Neuron (in vitro differentiated cells): ENCODE data around the gene CACNB4.

Experiments
- H2AFZ ChIP-seq: one replicate; pipeline ENCODE4 v1.6.1; 2013; ENCODE audit warnings: low read depth, mild to moderate bottlenecking, inconsistent platforms, low read length, moderate library complexity
- H3K27me3 ChIP-seq: one replicate; pipeline ENCODE4 v1.6.1; 2013; ENCODE audit warnings: low read length; ENCODE audit not compliant: insufficient read depth
- H3K36me3 ChIP-seq: one replicate; pipeline ENCODE4 v1.6.1; 2013; ENCODE audit warnings: low read length; ENCODE audit not compliant: insufficient read depth
- H3K4me1 ChIP-seq: one replicate; pipeline ENCODE4 v1.6.1; 2013; ENCODE audit warnings: low read length; ENCODE audit not compliant: insufficient read depth
- H3K4me3 ChIP-seq: 2 replicates; pipeline ENCODE4 v1.5.1; 2013; ENCODE audit warnings: mild to moderate bottlenecking, low read length, moderate library complexity
- H3K9me3 ChIP-seq: one replicate; pipeline ENCODE4 v1.6.1; 2013; ENCODE audit warnings: low read length

CACNB4 gene

DNA sequence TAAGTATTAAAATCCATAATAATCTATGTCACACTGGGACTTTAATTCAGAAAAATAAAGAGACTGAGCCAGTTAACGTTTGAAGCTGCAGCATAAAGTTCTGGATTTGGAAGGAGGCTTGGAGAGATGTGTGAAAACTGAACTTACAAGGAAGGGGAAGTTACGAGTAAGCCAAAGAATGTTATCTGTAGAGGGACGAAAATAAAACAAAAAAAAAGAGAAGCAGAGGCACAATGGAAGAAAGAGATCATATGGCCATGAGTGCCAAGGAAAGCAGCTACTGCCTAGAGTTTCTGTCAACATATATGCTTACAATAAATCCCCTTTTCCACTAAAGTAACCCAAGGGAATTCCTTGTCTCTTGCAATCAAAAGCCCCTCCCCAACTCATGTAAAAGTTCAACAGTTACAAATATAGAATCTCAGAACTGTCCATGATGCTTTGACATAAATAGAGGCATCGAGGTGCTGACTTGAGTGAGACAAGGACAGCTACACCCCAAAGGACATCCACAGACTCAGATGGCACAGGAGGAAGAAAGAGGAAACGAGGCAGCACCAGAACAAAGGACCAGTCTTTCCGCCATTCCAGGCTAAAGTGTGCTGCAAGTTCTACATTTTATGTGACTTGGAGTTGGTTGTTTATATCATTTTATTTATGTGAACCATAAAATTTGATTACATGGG, 254.5 kb downstream of the CACNB4 start:
- H3K9me3 ChIP-seq: no peaks in the 10 kb centered on the region
- no peak overlapping the region for H2AFZ ChIP-seq
- H3K36me3 ChIP-seq: peaks cover 17% of the 10 kb centered on the region
- H3K27me3 ChIP-seq: no peaks in the 10 kb centered on the region
- H3K4me3 ChIP-seq: no peak overlapping the region
- H3K4me1 ChIP-seq: no peaks in the 10 kb centered on the region

DNA sequence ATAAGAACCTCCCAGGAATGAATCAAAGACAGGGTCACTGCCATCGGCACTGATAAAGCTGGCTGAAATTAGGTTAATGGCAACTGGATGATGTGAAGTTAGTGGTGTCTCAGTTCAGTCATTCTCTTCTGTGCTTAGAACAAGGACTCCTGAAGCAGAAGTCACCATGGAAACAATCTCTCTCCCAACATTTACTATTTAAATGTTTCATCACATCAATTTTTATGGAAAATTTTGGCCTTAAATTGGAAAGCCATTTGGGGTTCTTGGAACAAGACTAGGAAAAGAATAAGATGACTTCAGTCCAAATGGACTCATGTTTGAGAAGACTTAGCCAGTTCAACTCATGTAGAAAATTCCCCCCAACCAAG, 255.2 kb downstream of the CACNB4 start:
- no peaks in the 10 kb centered on the region for H3K9me3 ChIP-seq
- no peak overlapping the region for H2AFZ ChIP-seq
- no peak overlapping the region for H3K4me3 ChIP-seq
- no peaks in the 10 kb centered on the region for H3K27me3 ChIP-seq
- peaks cover 24% of the 10 kb centered on the region for H3K36me3 ChIP-seq
- H3K4me1 ChIP-seq: no peaks in the 10 kb centered on the region

DNA sequence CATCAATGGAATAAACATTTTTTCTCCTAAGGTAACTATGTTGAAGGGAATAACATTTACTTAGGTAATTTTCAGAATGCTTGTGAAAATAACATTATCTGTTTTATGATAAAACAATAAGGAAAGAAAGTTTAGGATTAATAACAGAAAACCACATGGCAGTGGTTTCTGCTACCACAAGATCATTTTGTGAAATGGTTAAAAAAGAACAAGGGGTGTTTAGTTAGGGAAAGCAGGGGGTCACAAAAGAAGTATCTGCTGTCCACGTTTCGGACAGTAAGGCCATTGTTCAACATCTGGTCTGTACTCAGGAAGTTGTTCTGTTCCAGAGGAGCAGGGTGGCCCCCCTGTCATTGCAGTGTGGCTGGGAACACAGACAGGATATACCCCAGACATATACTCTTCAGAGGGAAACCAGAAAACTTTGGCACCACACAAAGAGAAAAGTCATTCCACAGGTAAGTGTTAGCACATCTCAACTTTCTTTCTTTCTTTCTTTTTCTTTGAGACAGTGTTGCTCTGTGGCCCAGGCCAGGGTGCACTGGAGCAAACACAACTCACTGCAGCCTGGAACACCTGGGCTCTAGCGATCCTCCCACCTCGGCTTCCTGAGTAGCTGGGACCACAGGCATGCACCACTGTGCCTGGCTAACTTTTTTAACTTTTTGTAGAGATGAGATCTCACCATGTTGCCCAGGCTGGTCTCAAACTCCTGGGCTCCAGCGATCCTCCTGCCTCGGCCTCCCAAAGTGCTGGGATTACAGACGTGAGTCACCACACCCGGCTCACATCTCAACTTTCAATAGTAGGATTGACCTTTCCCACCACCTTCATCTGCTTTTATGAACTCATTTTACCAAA, 255.8 kb downstream of the CACNB4 start:
- no peaks in the 10 kb centered on the region for H3K27me3 ChIP-seq
- peaks cover 26% of the 10 kb centered on the region for H3K36me3 ChIP-seq
- H3K9me3 ChIP-seq: no peaks in the 10 kb centered on the region
- no peak overlapping the region for H2AFZ ChIP-seq
- H3K4me1 ChIP-seq: no peaks in the 10 kb centered on the region
- no peak overlapping the region for H3K4me3 ChIP-seq

DNA sequence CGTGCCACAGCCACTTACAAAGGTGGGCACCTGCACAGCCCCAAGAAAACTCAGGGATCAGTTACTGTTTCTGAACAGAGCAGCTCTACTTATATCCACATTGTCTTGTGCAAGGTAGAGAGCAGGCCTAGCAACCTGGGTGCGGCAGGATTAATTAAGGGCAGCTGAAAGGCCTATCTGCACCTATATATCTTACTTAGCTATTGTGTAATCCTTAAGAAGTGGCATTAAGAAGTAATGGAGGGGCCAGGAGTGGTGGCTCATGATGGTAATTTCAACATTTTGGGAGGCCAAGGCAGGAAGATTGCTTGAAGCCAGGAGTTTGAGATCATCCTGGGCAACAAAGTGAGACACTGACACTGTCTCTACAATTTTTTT, 257.8 kb downstream of the CACNB4 start:
- Histone ChIP-seq H3K36me3 (peaks cover 29% of the 10 kb centered on the region), H3K9me3 (no peaks in the 10 kb centered on the region), H2AFZ (no peak overlapping the region)

DNA sequence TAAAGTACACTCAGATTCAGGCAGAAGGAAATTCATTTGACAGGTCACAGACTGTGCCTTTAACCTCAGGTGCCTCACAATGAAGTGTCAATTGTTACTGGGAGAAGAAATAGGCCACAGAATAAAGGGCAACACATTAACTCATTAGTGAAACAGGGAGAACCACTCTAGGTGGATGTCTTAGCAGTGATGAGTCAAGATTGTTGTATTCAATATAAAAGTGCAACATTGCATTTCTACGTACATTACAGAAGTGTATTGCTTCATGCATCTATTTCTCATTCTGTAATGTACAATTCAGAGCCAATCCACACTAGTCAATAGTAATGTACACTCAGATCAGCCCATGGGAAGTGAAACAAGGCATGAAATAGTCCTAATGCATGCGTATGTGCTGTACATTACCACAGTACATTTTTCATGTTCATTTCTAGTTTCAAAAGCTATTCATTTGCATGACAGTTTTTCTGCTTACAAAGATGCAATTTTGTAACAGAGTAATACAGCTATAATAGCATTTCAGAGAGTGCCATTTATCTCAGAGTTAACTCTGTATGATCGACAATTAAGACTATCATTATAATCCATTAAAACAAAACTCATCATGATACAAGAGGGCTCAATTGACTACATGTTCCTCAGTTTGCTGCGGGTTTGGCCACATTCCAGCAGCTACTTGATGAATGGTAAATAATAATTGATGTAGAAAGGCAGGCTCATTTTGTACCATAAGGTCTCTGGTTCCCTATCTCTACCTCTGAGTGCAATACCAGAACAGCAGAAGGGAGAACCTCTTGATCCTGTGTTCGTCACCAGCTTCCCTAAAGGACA, 258.4 kb downstream of the CACNB4 start:
- H2AFZ ChIP-seq: no peak overlapping the region
- H3K36me3 ChIP-seq: peaks cover 29% of the 10 kb centered on the region
- H3K4me1 ChIP-seq: no peaks in the 10 kb centered on the region
- H3K27me3 ChIP-seq: no peaks in the 10 kb centered on the region
- no peak overlapping the region for H3K4me3 ChIP-seq
- no peaks in the 10 kb centered on the region for H3K9me3 ChIP-seq

More for the DNA sequence above, 257.8 kb downstream of the CACNB4 start:
- no peaks in the 10 kb centered on the region for H3K4me1 ChIP-seq
- no peaks in the 10 kb centered on the region for H3K27me3 ChIP-seq
- no peak overlapping the region for H3K4me3 ChIP-seq

DNA sequence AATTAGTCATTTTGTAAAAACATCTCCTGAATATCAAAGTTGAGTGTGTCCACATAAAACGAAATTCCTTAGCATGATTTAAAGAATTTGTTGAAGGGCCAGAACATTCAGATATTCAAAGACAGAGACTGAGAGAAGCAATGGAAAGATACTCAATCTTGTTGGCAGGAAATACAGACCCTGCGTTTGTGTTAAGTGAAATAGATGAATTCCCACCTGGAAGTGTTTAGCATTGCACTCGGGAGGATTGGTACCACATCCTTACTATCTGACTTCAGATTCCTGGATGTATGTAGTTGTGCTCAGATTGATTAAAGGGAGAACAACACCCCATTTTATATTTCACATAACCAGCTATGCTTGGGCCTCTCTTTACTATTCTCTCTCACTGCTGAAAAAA, 260.9 kb downstream of the CACNB4 start:
- Histone ChIP-seq H3K9me3 (no peaks in the 10 kb centered on the region), H3K36me3 (peaks cover 29% of the 10 kb centered on the region), H3K4me1 (no peaks in the 10 kb centered on the region), H2AFZ (no peak overlapping the region), H3K4me3 (no peak overlapping the region), H3K27me3 (no peaks in the 10 kb centered on the region)

DNA sequence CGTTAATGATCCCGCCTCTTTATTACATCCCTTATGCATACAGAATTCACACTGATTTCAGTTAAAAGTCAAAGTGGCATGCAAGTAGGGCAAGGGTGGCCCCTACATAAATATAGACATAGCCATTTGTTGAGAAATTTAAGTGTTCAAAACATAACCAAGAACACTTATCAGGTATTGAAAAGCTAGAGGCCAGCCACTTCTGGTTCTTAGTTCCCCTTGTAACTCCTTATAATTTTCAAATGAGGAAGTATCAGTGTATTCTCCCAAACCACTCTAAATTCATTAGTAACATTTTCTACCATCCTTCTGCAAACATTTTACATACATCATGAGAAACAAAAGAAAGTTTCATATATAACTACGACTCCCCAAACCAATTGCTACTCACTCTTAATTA, 264.9 kb downstream of the CACNB4 start:
- H2AFZ ChIP-seq: no peak overlapping the region
- H3K36me3 ChIP-seq: peaks cover 9% of the 10 kb centered on the region
- no peaks in the 10 kb centered on the region for H3K4me1 ChIP-seq
- H3K4me3 ChIP-seq: no peak overlapping the region
- no peaks in the 10 kb centered on the region for H3K27me3 ChIP-seq
- no peaks in the 10 kb centered on the region for H3K9me3 ChIP-seq

DNA sequence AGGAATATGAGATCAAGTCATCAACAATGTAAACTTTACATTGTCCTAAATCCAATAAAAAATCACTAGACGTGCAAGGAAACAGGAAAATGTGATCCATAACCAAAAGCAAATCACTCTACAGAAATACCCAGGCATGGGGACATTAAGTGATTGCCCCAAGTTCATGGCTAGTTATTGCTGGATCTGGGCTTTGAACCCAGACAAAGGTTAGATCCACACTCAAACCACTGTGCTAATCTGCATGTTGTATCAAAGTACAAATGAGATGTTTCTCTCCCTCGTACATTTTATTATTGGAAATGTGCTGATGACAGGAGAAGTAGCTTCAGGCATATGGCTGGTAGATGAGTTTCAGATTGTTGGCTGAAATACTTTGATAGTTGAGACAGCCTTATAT, 267.9 kb downstream of the CACNB4 start:
- no peaks in the 10 kb centered on the region for H3K36me3 ChIP-seq
- H3K27me3 ChIP-seq: no peaks in the 10 kb centered on the region
- H3K4me1 ChIP-seq: peaks cover 11% of the 10 kb centered on the region
- no peaks in the 10 kb centered on the region for H3K9me3 ChIP-seq
- no peak overlapping the region for H2AFZ ChIP-seq
- no peak overlapping the region for H3K4me3 ChIP-seq

DNA sequence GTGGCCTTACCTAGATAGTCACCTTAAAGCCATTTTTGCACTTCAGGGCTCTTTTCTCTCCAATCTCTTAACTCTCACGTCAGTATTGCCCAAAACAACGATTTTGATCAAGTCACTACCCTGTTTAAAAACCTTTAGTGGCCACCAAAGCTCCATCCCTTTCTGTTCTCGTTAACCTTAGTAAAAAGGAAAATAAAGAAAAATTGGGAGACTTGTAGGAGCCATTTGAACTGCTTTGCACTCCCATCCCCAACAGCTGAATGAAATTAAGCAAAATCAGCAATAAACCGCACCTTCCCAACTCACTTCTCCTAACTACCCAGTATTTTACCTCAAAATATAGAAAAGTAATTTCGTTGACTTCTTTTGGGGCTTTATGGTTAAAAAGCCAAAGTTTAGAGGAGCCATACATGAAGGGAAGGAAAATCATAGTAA, 269.9 kb downstream of the CACNB4 start:
- H3K4me3 ChIP-seq: peak overlapping the region; percentile 85
- peaks cover 11% of the 10 kb centered on the region for H3K4me1 ChIP-seq
- H3K27me3 ChIP-seq: no peaks in the 10 kb centered on the region
- peak overlapping the region; percentile 42 for H2AFZ ChIP-seq
- no peaks in the 10 kb centered on the region for H3K36me3 ChIP-seq
- H3K9me3 ChIP-seq: no peaks in the 10 kb centered on the region

DNA sequence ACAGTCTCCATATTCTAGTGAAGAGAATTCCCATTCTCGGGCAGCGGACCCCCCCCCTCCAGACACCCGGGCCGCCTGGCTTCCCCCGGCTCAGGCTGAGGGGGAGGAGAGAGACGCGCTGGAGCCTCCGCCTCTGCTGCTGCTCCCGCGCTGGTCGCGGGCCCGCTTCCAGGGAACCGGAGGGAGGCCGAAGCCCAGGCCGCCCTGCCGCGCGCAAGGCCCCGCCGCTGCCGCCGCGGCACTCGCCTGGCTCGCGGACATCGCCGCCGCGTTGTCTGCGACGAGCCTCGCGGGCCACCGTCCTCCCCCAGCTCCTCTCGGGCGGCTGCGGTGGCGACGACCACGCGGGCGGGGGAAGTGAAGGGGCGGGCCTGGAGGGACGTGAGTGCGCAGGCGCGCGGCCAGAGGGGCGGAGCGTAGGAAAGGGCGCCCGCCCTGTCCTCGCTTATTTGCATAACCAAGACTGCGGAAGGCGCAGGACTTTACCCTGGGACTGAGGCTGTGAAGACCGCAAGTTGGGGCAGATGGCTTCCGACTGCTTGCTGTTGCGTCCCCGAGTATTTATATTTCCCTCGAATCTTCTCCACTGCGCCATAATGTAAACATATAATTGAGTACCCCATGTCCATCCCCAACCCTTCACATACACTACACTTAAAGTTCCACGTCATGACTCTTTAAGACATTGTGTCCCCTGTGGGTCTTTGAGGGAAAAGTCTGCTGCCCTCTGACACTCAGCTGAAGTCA, 270.5 kb downstream of the CACNB4 start, which contains the start of gene ARL5A:
Gene ARL5A, minus strand, starts transcription at position 279 of the 747 bp plus-strand sequence. Its CDS starts 245 bp downstream, at position 34.
- Histone ChIP-seq H3K36me3 (no peaks in the 10 kb centered on the region), H3K9me3 (no peaks in the 10 kb centered on the region), H2AFZ (peak within 1 kb of the TSS; percentile 42), H3K4me1 (peaks cover 11% of the 10 kb centered on the region), H3K4me3 (peak within 1 kb of the TSS; percentile 85), H3K27me3 (no peaks in the 10 kb centered on the region)

DNA sequence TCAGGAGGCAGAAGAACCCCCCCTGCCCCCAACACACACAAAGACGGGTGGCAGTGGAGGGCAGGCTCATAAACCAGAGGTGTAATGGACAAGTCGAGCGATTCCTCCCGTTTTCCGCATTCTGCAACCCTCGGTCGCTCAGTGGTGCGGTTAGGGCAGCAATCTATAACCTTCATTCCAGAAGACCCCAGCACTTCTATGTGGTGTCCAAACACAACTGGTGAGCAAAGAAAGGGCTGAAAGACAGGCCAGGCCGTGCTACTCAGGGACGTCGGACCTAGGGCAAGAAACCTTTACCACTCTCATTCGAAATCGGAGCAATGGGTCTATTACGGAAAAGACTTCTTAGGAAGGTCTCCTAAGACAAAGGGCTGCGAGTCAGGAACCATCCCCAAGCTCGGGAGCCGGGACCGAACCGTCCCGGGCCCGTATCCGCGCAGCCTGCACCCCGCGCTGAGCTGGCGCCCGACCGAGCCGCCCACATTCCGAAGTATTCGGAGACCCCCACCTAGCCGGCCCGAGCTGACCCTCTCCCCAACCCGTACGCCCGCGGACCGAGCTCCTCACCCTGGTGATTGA, 271.2 kb downstream of the CACNB4 start:
- peak overlapping the region; percentile 42 for H2AFZ ChIP-seq
- peaks cover 11% of the 10 kb centered on the region for H3K4me1 ChIP-seq
- H3K27me3 ChIP-seq: no peaks in the 10 kb centered on the region
- peak overlapping the region; percentile 85 for H3K4me3 ChIP-seq
- no peaks in the 10 kb centered on the region for H3K36me3 ChIP-seq
- no peaks in the 10 kb centered on the region for H3K9me3 ChIP-seq

DNA sequence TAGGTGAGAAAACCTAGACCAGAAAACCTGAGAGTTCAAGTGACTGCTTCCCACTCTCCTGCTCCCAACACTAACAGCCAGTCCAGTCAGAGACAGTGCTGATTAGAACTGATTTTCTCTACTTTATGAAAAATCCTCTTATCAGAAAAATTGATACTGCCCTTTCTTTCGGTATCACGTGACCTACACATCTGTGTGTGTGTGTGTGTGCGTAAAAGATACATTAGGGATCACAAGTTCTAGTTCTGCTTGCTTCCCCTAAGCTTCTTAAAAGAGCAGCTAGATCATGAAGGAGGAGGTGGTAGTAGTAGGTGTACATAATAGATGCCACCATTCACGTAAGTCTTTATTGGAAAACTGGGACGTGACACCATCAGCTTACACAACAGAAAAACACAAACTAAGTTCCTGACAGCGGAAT, 272.1 kb downstream of the CACNB4 start:
- no peaks in the 10 kb centered on the region for H3K27me3 ChIP-seq
- peaks cover 11% of the 10 kb centered on the region for H3K4me1 ChIP-seq
- no peaks in the 10 kb centered on the region for H3K9me3 ChIP-seq
- peak overlapping the region; percentile 85 for H3K4me3 ChIP-seq
- no peak overlapping the region for H2AFZ ChIP-seq
- no peaks in the 10 kb centered on the region for H3K36me3 ChIP-seq
